ENCODE results near the gene NUP160. TPM values are rescaled to one million over a fixed set of nuclear protein-coding genes. Genes with fewer than 3 reads are reported as not detected.

Gene NUP160
- total and polyA plus RNA-seq, 10 of the 15 experiments (the other 5 are each of a cell fraction or from before 2014, with no cell fraction given): 24.0 to 87.6 (median 54.6) TPM

DNA sequence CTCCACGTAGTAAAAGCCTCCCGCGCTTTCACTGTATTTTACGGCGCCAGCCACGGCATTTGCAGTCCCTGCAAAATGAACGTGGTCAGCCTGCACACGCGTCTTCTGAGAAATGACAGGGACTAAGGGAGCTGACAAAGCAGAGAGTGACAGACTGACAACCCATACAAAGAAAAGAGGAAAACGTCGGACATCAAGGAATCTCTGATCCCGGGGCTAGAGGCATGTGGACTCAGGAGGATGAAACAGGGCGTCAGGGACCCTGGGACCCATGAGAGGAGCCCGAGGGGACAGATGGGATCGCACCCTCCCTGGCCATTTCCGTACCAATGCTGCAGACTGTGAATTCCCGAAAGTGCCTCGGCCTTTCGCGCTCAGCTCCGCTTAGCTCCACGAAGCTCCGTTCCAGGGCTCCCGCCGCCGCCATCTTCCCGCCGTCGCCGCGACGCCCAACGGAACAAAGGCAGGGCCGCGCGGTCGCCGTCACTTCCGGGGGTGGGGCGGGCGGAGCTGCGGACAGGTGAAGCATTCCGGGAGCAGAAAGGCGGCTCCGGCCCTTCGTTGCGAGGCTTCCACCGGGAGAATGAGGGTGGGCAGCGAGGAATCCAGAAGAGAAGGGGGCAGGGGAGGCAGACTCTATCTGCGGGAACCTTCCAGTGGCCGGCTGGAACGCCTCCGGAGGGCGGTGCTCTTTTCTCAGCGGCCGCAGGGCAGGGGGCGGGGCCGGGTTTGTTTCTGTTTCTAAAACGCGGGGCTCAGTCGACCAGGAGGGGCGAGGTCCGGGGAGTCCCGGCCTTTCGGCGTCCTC is at the start of gene NUP160 (continued):
- TF ChIP-seq DPF2 (IDR thresholded peaks at IDR 0.05) (peak; percentile 51; the same call in 1 of the 2 replicates), SUZ12 (IDR thresholded peaks at IDR 0.05; ENCODE audit: unreplicated experiment) (no peak), BMI1 (IDR thresholded peaks at IDR 0.05; ENCODE audit: borderline replicate concordance) (no peak), YBX1 (IDR thresholded peaks at IDR 0.05) (no peak), CHD1 (IDR thresholded peaks at IDR 0.05; ENCODE audit: low read depth, low read length) (no peak), NFYA (IDR thresholded peaks at IDR 0.05; ENCODE audit: borderline replicate concordance, low read depth, low read length) (no peak), EGR1 (IDR thresholded peaks at IDR 0.05; ENCODE audit: borderline replicate concordance in 1 of 2, low read depth in 2 of 2, low read length in 2 of 2) (peak; percentile 5 to 13; a peak in 1 of 3 replicates), SIN3A (IDR thresholded peaks at IDR 0.05; ENCODE audit: low read depth, low read length) (peak; percentile 89), CBX3 (IDR thresholded peaks at IDR 0.05; ENCODE audit: borderline replicate concordance, low read depth) (no peak), NR2C1 (IDR thresholded peaks at IDR 0.05) (0 out of 2 replicates have a peak, but pooled peaks have one; percentile 16), BHLHE40 (IDR thresholded peaks at IDR 0.05; ENCODE audit: borderline replicate concordance in 1 of 2, low read depth in 2 of 2, low read length in 1 of 2) (peak in 1 of 2 experiments; percentile 16; a peak in 1 of 4 replicates)
- TF ChIP-seq, protein P1, sequence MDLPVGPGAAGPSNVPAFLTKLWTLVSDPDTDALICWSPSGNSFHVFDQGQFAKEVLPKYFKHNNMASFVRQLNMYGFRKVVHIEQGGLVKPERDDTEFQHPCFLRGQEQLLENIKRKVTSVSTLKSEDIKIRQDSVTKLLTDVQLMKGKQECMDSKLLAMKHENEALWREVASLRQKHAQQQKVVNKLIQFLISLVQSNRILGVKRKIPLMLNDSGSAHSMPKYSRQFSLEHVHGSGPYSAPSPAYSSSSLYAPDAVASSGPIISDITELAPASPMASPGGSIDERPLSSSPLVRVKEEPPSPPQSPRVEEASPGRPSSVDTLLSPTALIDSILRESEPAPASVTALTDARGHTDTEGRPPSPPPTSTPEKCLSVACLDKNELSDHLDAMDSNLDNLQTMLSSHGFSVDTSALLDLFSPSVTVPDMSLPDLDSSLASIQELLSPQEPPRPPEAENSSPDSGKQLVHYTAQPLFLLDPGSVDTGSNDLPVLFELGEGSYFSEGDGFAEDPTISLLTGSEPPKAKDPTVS (IDR thresholded peaks at IDR 0.05; ENCODE audit: low read depth, low read length): no peak
- TF ChIP-seq, protein P2, sequence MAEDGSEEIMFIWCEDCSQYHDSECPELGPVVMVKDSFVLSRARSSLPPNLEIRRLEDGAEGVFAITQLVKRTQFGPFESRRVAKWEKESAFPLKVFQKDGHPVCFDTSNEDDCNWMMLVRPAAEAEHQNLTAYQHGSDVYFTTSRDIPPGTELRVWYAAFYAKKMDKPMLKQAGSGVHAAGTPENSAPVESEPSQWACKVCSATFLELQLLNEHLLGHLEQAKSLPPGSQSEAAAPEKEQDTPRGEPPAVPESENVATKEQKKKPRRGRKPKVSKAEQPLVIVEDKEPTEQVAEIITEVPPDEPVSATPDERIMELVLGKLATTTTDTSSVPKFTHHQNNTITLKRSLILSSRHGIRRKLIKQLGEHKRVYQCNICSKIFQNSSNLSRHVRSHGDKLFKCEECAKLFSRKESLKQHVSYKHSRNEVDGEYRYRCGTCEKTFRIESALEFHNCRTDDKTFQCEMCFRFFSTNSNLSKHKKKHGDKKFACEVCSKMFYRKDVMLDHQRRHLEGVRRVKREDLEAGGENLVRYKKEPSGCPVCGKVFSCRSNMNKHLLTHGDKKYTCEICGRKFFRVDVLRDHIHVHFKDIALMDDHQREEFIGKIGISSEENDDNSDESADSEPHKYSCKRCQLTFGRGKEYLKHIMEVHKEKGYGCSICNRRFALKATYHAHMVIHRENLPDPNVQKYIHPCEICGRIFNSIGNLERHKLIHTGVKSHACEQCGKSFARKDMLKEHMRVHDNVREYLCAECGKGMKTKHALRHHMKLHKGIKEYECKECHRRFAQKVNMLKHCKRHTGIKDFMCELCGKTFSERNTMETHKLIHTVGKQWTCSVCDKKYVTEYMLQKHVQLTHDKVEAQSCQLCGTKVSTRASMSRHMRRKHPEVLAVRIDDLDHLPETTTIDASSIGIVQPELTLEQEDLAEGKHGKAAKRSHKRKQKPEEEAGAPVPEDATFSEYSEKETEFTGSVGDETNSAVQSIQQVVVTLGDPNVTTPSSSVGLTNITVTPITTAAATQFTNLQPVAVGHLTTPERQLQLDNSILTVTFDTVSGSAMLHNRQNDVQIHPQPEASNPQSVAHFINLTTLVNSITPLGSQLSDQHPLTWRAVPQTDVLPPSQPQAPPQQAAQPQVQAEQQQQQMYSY (CRISPR knock-in tag; IDR thresholded peaks at IDR 0.05): no peak
- TF ChIP-seq, protein P3, sequence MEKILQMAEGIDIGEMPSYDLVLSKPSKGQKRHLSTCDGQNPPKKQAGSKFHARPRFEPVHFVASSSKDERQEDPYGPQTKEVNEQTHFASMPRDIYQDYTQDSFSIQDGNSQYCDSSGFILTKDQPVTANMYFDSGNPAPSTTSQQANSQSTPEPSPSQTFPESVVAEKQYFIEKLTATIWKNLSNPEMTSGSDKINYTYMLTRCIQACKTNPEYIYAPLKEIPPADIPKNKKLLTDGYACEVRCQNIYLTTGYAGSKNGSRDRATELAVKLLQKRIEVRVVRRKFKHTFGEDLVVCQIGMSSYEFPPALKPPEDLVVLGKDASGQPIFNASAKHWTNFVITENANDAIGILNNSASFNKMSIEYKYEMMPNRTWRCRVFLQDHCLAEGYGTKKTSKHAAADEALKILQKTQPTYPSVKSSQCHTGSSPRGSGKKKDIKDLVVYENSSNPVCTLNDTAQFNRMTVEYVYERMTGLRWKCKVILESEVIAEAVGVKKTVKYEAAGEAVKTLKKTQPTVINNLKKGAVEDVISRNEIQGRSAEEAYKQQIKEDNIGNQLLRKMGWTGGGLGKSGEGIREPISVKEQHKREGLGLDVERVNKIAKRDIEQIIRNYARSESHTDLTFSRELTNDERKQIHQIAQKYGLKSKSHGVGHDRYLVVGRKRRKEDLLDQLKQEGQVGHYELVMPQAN (conservative IDR thresholded peaks at IDR 0.05): peak; percentile 61
- TF ChIP-seq, protein P4, sequence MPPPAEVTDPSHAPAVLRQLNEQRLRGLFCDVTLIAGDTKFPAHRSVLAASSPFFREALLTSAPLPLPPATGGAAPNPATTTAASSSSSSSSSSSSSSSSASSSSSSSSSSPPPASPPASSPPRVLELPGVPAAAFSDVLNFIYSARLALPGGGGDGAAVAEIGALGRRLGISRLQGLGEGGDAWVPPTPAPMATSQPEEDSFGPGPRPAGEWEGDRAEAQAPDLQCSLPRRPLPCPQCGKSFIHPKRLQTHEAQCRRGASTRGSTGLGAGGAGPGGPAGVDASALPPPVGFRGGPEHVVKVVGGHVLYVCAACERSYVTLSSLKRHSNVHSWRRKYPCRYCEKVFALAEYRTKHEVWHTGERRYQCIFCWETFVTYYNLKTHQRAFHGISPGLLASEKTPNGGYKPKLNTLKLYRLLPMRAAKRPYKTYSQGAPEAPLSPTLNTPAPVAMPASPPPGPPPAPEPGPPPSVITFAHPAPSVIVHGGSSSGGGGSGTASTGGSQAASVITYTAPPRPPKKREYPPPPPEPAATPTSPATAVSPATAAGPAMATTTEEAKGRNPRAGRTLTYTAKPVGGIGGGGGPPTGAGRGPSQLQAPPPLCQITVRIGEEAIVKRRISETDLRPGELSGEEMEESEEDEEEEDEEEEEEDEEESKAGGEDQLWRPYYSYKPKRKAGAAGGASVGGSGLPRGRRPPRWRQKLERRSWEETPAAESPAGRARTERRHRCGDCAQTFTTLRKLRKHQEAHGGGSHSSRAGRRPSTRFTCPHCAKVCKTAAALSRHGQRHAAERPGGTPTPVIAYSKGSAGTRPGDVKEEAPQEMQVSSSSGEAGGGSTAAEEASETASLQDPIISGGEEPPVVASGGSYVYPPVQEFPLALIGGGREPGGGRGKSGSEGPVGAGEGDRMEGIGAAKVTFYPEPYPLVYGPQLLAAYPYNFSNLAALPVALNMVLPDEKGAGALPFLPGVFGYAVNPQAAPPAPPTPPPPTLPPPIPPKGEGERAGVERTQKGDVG (CRISPR knock-in tag; IDR thresholded peaks at IDR 0.05): no peak
- TF ChIP-seq, protein P5, sequence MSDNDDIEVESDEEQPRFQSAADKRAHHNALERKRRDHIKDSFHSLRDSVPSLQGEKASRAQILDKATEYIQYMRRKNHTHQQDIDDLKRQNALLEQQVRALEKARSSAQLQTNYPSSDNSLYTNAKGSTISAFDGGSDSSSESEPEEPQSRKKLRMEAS (IDR thresholded peaks at IDR 0.05; ENCODE audit: low read depth, low read length): no peak

Data from GM12878 (cell line).